ENCODE measurements around the gene KRT9. TPM values are rescaled to one million over a fixed set of nuclear protein-coding genes. Genes with fewer than 3 reads are reported as not detected.

KRT9 gene
- total and polyA plus RNA-seq, 9 of the 15 experiments (the other 6 are each of a cell fraction or from before 2014, with no cell fraction given): 0.03 TPM; not detected in 8

GRCh38 chr17:41581366-41582060, 9.7 kb upstream of the KRT9 start:
- no peaks in the 10 kb centered on the region for H4K20me1 ChIP-seq (replicated peaks; ENCODE audit: control insufficient read depth, insufficient read depth, low read length)
- in situ Hi-C loops (cut with MboI) (no loop called here), intact Hi-C loops (cut with micrococcal nuclease) (no loop called here)
- H2AFZ ChIP-seq (ENCODE audit: low read depth, low read length): no peak overlapping the region
- H3K79me2 ChIP-seq (ENCODE audit: control insufficient read depth, insufficient read depth, low read length): no peaks in the 10 kb centered on the region
- H3K9me1 ChIP-seq (ENCODE audit: control insufficient read depth, insufficient read depth, low read length): no peaks in the 10 kb centered on the region
- H3K9me3 ChIP-seq (replicated peaks; ENCODE audit: control insufficient read depth, insufficient read depth, low read depth, low read length): no peaks in the 10 kb centered on the region
- no TSS peak for BruUV-seq (replicated peaks)
- DNase-seq (ENCODE audit: extremely low read depth in 1 of 4, low spot score in 3 of 4) (no peak), ATAC-seq (no peak), FAIRE-seq (no peak)
- H3K9ac ChIP-seq (ENCODE audit: insufficient read depth in 1 of 2, low read depth in 2 of 2, low read length in 2 of 2): no peak overlapping the region
- TF ChIP-seq, protein P1, sequence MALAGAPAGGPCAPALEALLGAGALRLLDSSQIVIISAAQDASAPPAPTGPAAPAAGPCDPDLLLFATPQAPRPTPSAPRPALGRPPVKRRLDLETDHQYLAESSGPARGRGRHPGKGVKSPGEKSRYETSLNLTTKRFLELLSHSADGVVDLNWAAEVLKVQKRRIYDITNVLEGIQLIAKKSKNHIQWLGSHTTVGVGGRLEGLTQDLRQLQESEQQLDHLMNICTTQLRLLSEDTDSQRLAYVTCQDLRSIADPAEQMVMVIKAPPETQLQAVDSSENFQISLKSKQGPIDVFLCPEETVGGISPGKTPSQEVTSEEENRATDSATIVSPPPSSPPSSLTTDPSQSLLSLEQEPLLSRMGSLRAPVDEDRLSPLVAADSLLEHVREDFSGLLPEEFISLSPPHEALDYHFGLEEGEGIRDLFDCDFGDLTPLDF (CRISPR knock-in tag; IDR thresholded peaks at IDR 0.05): no peak
- WGBS (ENCODE audit: insufficient coverage, low coverage, missing lambda C conversion rate): 2% methylated on average over 4 of the region's 4 CpGs
- H3K36me3 ChIP-seq (ENCODE audit: control insufficient read depth, insufficient read depth, low read length): no peaks in the 10 kb centered on the region
- H3K4me1 ChIP-seq (replicated peaks in 1 of 2; ENCODE audit: control insufficient read depth in 2 of 2, insufficient read depth in 2 of 2, low read length in 2 of 2): peaks cover 2 to 8% of the 10 kb centered on the region in 2 experiments; a peak in 3 of 5 replicates
- H3K4me2 ChIP-seq (ENCODE audit: insufficient read depth, low read length): no peak overlapping the region
- CTCF ChIA-PET (ENCODE audit: low intra/inter-chr PET ratio): interaction anchor here (3.6 kb wide), 1 partner anchor 81 kb away, joined by 17 read pairs; no protein-coding TSS in a partner anchor
- POLR2A ChIA-PET: interaction anchor here (1.0 to 1.7 kb wide), 3 partner anchors 9 to 11 kb away, joined by 3 to 4 read pairs (median 3); partner anchors contain the start of gene KRT9
- no peak overlapping the region for H3K27ac ChIP-seq (ENCODE audit: extremely low read depth, low read depth, low read length)
- H3K4me3 ChIP-seq: no peak overlapping the region
- H3K27me3 ChIP-seq (ENCODE audit: control insufficient read depth in 2 of 2, insufficient read depth in 2 of 2, low read length in 2 of 2): peaks cover 8 to 36% of the 10 kb centered on the region in 2 experiments; a peak in 4 of 5 replicates
